GM18951 (cell line): ENCODE data around the gene SPI1.

Experiments
- POLR2A ChIP-seq: IDR thresholded peaks from 4 replicates; pipeline ENCODE4 v1.6.1; 2011; ENCODE audit warnings: mild to moderate bottlenecking; ENCODE audit not compliant: insufficient read length, insufficient read depth; ENCODE audit errors: extremely low read depth
- in situ Hi-C: fragments of 300-500 bp; cut with MboI; formaldehyde crosslinking; loops from one replicate; pipeline ENCODE4 v1.12.0; 2022; ENCODE audit warnings: low sequenced_read_pairs, mixed read lengths, inconsistent platforms; ENCODE audit not compliant: unreplicated experiment

The SPI1 gene

DNA sequence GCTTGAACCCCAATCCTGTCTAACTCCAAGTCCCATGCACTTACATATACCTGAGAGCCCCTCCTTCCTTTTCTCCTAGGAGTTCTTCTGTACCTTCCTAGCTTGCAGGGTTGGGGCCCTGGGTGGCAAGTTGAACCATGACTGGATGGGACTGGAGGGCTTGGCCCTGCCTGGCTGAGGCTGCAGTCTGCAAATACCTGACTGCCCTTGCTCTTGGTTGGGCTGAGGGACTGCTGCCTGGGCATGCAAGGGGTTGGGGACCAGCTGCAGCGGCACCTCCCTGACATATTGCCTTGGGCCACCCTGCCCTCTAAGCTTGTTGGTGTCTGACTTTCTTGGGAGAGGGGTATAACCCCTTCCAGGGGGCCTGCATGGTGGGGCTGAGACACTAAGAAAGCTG, 20.2 kb upstream of the SPI1 start:
- TF ChIP-seq POLR2A, result no peak

DNA sequence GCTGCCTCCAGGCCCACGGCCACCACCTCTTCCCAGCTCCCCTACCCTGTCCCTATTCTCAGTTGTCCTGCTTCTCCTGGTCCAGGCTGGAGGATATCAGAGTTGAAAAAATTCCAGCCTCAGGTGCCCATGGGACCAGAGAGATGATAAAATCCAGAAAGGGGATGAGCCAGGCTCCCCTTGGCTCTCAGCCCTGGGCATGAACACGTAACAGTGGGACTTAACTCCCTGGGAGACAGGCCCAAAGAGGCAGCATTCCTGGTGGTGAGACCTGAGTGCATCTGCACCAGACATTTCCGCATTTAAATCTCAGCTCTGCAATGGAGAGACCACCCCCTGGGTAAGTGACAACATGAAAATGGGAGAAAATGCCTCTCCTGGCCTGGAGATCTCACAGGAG, 19.7 kb upstream of the SPI1 start:
- no peak for TF ChIP-seq POLR2A
- in situ Hi-C loops, result no loop called here

More for the DNA sequence above, 20.2 kb upstream of the SPI1 start:
- in situ Hi-C loops, result no loop called here

DNA sequence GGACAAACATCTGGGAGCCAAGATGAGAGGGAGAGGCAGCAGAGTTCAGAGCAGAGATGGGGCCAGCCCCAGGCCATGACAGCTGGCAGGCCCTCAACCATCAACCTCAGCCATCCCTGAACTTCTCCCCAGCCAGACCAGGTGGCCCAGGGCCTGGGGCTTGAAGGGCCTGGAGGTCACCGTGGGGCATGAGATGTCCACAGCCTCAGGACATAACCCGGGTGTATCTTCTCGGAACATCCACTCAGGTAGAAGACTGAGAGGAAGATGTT, 17.6 kb upstream of the SPI1 start:
- in situ Hi-C loops, result no loop called here
- TF ChIP-seq POLR2A, result no peak

DNA sequence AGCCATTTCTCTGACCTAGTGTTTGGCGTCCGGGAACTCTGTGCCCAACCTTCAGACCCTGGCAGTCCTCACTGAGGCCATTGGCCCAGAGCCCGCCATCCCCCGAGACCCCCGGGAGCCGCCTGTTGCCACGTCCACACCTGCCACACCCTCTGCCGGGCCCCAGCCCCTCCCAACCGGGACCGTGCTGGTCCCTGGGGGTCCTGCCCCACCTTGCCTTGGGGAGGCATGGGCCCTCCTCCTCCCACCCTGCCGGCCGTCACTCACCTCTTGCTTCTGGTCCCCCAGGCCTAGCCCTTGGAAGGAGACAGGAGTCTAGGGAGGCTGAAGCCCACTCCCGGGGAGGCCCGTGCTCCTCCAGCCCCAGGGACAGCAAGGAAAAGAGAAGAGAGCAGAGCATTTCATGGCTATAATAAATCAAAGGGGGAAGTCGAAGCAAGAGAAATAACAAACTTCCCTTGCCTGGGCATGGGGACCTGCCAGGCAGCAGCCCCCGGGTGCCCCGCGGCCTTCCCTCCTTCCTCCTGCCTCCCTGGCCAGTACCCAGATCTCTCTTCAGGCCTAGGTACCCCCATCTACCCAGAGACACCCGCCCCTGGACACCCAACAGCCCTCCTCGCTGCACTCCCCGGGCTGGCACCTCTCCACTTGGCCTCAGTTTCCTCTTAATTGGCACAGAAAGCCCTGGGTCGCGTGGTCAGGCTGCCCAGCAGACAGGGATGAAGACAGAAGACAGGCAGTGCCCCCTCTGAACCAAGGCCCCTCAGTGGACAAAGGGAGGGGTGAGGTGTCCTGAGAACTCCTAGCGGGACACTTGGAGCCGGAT, 17.1 kb upstream of the SPI1 start:
- TF ChIP-seq POLR2A, result no peak
- in situ Hi-C loops, result no loop called here

DNA sequence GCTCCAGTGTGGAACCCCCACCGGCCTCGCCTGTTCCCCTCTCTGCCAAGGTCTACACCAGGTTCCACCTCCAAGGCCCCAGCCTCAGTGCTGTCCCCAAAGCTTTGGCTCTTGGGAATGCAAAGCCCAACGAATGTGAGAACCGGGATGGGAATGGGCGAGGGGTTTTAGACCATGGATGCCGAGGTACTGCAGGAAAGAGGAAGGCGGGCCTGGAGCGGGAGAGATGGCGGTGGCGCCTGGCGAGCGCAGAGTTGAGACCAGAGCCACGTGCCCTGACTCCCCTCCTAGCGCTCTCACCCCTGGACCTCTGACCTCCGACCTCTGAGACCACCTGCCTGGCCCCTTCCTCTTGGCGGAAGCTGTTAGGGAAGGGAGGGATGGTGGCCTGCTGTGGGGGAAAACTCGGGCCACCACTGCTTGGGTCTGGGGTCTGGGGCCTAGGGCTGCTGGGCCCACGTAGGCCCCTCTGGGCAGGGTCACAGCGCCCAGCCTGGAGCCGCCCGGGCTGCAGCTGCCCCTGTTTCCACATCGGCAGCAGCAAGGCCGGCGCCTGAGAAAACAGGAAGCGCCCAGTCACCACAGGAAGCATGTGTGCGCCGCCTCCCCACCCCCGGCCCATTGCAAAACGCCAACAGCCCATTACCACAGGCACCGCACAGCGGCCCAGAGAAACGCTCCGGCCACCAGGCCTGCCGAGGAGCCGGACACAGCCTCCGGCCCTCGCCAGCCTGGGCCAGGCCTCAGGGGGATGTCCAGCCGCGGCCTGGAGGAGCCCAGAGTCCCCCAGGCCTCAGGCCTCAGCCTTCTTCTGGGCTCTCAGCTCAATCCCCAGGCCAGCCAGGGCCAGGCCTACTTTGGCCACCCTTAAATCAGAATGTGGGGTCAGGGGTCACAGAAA, 16.2 kb upstream of the SPI1 start:
- in situ Hi-C loops, result no loop called here
- peak; percentile 73 for TF ChIP-seq POLR2A

DNA sequence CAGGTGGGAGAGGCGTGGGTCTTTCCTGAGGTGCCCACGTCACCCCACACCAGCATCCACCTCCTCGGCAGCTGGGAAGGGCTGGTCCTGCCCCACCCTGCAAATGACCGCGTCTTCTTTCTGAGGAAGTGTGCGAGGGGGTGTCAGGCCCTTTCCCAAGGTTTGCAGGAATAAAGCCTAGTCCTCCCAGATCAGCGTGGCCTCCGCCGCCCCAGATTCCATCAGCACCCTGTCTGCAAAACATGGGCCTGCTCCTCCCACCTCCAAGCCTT, 15.6 kb upstream of the SPI1 start:
- in situ Hi-C loops, result no loop called here
- TF ChIP-seq POLR2A, result no peak

DNA sequence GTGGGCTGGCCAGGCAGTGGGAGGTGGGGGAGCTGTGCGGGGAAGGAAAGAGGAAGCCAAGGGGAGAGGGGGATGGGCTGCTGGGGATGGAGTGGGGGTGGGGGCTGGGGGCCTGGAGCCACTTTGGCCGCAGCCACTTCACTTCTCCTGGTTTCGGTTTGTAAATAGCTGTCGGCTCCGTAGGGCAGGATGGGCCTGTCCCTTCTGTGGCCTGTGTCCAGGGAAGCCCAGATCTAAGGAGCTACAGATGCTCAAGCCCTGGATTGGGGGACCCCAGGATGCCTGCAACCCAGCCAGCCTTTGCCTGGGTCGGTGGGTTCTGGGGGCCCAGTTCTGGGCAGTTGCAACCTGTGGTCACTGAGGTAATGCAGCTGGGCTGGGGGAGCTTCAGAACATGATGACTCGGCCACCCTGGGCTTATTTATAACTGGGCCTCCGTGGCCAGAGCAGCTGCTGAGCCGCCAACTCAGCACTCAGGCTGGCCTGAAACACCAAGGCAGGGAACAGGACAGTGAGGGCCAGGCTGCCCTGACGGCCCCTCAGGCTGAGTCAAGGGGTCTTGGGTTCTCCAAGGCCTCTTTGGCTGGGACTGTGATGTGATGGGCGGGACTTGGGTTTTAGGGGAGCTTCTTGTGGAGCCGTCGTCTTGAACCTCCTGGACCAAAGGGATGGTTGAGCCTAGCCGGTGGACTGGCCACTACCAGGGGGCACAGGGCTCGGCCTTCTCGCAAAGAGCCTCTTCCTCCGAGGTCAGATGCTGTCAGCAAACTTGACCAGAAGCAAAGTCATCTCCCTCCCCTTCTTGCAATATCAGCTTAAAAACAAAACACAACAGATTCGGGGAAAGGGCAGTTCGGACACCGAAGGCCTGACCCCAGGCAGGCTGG, 15.1 kb upstream of the SPI1 start:
- in situ Hi-C loops, result no loop called here
- no peak for TF ChIP-seq POLR2A

DNA sequence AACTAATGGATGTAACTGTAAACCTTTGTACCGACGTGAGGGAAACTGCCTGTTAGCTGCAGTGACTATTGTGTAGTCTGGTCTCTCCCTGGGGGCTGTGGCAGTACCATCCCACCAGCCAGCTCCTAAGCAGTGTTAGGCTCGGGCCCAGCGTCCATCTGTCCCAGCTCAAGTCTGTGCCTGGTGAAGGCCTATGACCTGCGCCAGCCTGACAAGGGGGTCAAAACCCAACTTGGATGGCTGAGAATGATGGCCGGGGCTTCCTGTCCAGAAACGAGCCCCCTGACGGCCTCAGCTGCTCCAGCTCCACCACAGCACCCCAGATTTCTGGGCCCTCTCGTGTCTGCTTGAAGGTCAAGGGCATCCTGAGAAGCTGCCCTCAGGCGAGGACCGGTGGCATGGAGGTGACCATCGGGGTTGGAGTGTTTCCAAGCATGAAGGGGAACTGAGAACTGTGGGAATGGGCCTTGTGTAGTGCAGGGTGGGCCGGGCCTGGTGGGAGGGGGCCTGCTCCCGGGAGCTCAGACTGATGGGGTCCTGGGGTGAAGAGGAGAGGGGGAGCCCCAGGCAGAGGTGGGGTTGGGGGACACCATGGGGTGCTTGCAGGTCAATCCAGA, 14.3 kb upstream of the SPI1 start:
- no peak for TF ChIP-seq POLR2A
- in situ Hi-C loops, result no loop called here

DNA sequence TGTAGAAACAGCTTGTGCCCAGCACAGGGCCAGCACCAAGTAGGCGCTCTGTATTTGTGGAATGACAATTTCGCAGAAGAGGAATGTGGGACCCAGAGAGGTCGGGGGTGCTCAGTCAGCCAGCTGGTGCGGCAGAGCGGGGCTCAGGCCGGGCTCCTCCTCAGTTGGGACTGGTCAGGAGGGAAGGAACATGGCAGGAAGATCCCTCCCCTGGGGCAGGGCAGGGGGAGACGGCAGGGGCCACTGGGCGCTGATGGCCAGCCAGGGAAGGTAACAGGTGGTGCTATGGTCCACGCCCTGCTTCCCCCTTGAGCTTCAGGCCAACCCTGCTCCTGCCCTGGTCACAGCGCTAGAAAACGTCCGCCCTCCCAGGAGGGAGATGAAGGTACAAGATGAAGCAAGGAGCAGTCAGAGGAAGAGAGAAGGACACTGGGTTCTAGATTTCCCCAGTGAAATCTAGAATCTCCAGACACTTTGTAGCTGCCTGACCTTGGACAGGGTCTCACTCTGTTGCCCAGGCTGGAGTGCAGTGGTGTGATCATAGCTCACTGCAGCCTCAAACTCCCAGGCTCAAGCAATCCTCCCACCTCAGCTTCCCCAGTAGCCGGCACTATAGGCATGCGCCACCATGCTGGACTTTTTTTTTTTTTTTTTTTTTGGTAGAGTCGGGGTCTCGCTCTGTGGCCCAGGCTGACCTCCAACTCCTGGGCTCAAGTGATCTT, 13.5 kb upstream of the SPI1 start:
- TF ChIP-seq POLR2A, result no peak
- in situ Hi-C loops, result no loop called here

DNA sequence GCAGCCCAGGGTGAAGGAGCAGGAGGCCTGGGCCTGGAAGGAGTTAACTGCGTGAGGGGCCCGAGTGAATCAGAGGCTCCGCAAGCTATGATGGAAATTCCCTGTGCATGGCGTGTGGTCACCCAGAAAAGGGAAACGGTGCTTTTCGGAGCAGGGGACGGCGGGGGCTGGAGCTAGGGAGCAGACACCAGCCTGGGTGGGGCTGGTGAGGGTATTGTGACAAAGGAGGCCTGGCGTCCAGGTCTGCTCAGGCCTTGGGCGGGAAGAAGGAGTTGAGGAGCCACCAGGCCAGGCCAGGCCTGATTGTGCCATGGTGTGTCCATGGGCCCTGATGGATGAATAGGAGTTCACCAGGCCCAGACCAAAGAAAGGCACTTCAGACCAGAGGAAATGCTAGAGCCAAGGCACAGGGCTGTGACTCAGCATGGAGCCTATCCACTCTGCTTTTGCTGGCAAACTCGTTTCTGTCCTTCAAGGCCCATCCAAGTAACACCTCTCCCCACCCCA, 12.8 kb upstream of the SPI1 start:
- in situ Hi-C loops, result no loop called here
- TF ChIP-seq POLR2A, result no peak

DNA sequence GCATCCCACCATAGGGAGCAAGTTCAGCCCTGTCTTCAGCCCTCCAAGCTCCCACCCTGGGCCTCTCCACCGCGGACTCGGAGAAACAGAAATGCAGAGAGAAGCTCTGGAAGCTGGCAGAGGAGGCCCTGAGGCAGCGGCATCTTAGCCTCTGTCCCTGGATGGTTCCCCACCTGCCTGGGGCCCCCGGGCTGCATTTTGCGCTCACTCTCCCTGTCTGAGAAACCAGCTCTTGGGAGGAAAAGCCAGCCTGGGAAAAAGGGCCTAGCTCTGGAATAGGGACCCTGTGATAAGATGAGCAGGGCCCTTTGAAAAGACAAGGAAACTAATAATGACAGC, 12.0 kb upstream of the SPI1 start:
- no peak for TF ChIP-seq POLR2A
- in situ Hi-C loops, result no loop called here
